ENCODE results near the gene RGL1.

The RGL1 gene

GRCh38 chr1:183801649-183802048 lies 3.3 kb upstream of the RGL1 start:
- DNase-seq (ENCODE audit: low spot score) = no peak
- no peak for TF ChIP-seq CTCF (IDR thresholded peaks at IDR 0.05; ENCODE audit: extremely low read depth, insufficient read depth, missing control alignments)
- in situ Hi-C loops (cut with MboI; ENCODE audit: low pct_unique_long_range_greater_than_20kb, low sequenced_read_pairs, unreplicated experiment) = no loop called here

- no peak for DNase-seq (ENCODE audit: low spot score)
- TF ChIP-seq CTCF (IDR thresholded peaks at IDR 0.05; ENCODE audit: extremely low read depth, insufficient read depth, missing control alignments) = no peak
- in situ Hi-C loops (cut with MboI; ENCODE audit: low pct_unique_long_range_greater_than_20kb, low sequenced_read_pairs, unreplicated experiment) = no loop called here
Measured at GRCh38 chr1:183804387-183804786, 533 bp upstream of the RGL1 start.

GRCh38 chr1:183806125-183806524 lies 1.2 kb downstream of the RGL1 start:
- no peak for DNase-seq (ENCODE audit: low spot score)
- TF ChIP-seq CTCF (IDR thresholded peaks at IDR 0.05; ENCODE audit: extremely low read depth, insufficient read depth, missing control alignments) = no peak

GRCh38 chr1:183806675-183807074 lies 1.8 kb downstream of the RGL1 start:
- no peak for TF ChIP-seq CTCF (IDR thresholded peaks at IDR 0.05; ENCODE audit: extremely low read depth, insufficient read depth, missing control alignments)
- no peak for DNase-seq (ENCODE audit: low spot score)
- in situ Hi-C loops (cut with MboI; ENCODE audit: low pct_unique_long_range_greater_than_20kb, low sequenced_read_pairs, unreplicated experiment) = no loop called here

More at GRCh38 chr1:183806125-183806524, 1.2 kb downstream of the RGL1 start:
- in situ Hi-C loops (cut with MboI; ENCODE audit: low pct_unique_long_range_greater_than_20kb, low sequenced_read_pairs, unreplicated experiment) = no loop called here

GRCh38 chr1:183807549-183808168 lies 2.7 kb downstream of the RGL1 start:
- in situ Hi-C loops (cut with MboI; ENCODE audit: low pct_unique_long_range_greater_than_20kb, low sequenced_read_pairs, unreplicated experiment) = no loop called here
- TF ChIP-seq CTCF (IDR thresholded peaks at IDR 0.05; ENCODE audit: extremely low read depth, insufficient read depth, missing control alignments) = no peak
- DNase-seq (ENCODE audit: low spot score) = peak; percentile 59

GRCh38 chr1:183808296-183809027 lies 3.5 kb downstream of the RGL1 start:
- no peak for TF ChIP-seq CTCF (IDR thresholded peaks at IDR 0.05; ENCODE audit: extremely low read depth, insufficient read depth, missing control alignments)
- no peak for DNase-seq (ENCODE audit: low spot score)
- in situ Hi-C loops (cut with MboI; ENCODE audit: low pct_unique_long_range_greater_than_20kb, low sequenced_read_pairs, unreplicated experiment) = no loop called here
